Measurements from ENCODE around the gene COQ10A.

- no peak for TF ChIP-seq CTCF (conservative IDR thresholded peaks at IDR 0.05)
- no peak for TF ChIP-seq EZH2 (IDR thresholded peaks at IDR 0.05; ENCODE audit: low read depth)
These were observed 15.8 kb downstream of the COQ10A start for GRCh38 chr12:56282579-56282978.

All from PC-9 (cell line).